Testis (tissue), 3 donors: ENCODE measurements around the gene QDPR. TPM values are rescaled to one million over a fixed set of nuclear protein-coding genes. Genes with fewer than 3 reads are reported as not detected.

Experiments used
- DNase-seq: peaks from one replicate; pipeline ENCODE4 v3.0.0-alpha.2; 2019
- H3K27ac ChIP-seq, 2 donors: fragments of 200-600 bp; sonication (generic); one replicate each; pipeline ENCODE4 v1.5.1; 2019
- H3K27me3 ChIP-seq: fragments of 200-600 bp; sonication (generic); one replicate; pipeline ENCODE4 v1.5.1; 2019
- H3K36me3 ChIP-seq: fragments of 200-600 bp; sonication (generic); one replicate; pipeline ENCODE4 v1.5.1; 2017; ENCODE audit warnings: low read depth; ENCODE audit errors: missing control alignments
- H3K4me1 ChIP-seq: fragments of 200-600 bp; sonication (generic); one replicate; pipeline ENCODE4 v1.5.1; 2019
- H3K4me3 ChIP-seq, 2 donors: fragments of 200-600 bp; sonication (generic); one replicate each; pipeline ENCODE4 v1.5.1; 2017 to 2019
- H3K9me3 ChIP-seq: fragments of 200-600 bp; sonication (generic); one replicate; pipeline ENCODE4 v1.5.1; 2017
- POLR2A ChIP-seq: fragments of 450-650 bp; IDR thresholded peaks from one replicate; pipeline ENCODE4 v1.6.1; 2017; ENCODE audit warnings: antibody characterized with exemption, mild to moderate bottlenecking, moderate library complexity
- WGBS, 2 donors: methylation state at CpG; one replicate each; pipeline ENCODE4 v1.1.5; 2018; 5-methylcytosine and 5-hydroxymethylcytosine counted together
- intact Hi-C: fragments of 100-400 bp; cut with DNase I; formaldehyde crosslinking; loops from one replicate; pipeline ENCODE4 v1.15.1; 2023; ENCODE audit warnings: low total_unique reads
- polyA plus RNA-seq: library from polyadenylated mRNA; stranded (reverse); fragments of 350-450 nt; fragmentation: Illumina TruSeq; extraction: RNeasy Lipid Tissue Mini Kit (QIAGEN cat#74804); gene quantifications from one replicate; pipeline ENCODE4 v1.2.3, GENCODE V29; 2014; ENCODE audit warnings: low read depth, low replicate concordance; ENCODE audit not compliant: insufficient read depth
- total RNA-seq, 2 donors: library from RNA; depleted of rRNA; stranded (reverse); fragments of >200 nt; gene quantifications; one replicate each; pipeline ENCODE4 v1.2.3, GENCODE V29; 2016
- TF ChIP-seq, protein P1 (sequence below), 3 experiments: fragments of 450-650 bp in 2 of 3; fragments of 200-600 bp in 1 of 3; sonication (generic) in 1 of 3; IDR thresholded peaks; one replicate each; pipeline ENCODE4 v1.5.1; 2016 to 2019; ENCODE audit warnings: antibody characterized with exemption in 3 of 3, mild to moderate bottlenecking in 2 of 3, moderate library complexity in 1 of 3

QDPR gene
- total and polyA plus RNA-seq, 3 donors from 2014 or later, result 15.9 to 31.7 (median 20.7) TPM

DNA sequence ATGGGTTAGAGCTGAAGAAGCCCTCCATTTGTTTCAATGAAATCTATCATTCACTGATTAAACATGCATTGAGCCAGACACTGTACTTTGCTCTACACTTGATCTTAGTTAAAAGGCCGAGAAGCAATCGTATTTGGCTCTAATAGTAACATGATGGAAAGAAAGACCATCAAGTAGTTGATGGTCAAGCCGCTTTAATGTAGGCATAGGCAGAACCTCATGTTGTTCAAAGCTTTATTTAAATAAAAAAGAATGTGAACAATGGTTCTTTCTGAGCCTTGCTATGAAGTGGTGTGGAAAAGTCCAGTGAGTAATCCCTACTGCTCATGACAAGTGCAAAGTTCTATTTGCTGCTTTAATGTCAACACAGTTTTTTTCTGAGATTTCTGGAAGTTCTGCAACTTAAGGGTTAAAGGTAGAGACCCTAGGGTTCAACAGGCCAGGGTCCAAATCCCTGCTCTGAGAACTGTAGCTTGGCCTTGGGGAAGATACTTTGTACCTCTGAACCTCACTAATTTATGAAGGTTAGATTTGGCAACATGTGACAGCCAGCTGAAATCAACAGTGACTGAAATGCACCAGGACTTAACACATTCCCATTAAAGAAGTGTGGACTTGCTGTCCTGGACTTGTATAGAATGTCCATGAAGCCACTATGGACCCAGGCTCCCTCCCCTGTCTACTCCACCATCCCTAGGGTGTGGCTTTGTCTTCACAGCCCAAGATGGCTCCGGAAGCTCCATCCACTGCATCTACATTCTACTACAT lies 47.2 kb upstream of the QDPR start:
- DNase-seq, result no peak
- WGBS, 2 donors, result 90 to 92% methylated on average over 4 of the region's 4 CpGs
- no peak overlapping the region for H3K27ac ChIP-seq
- no peak overlapping the region for H3K4me3 ChIP-seq
- no peak for TF ChIP-seq POLR2A
- TF ChIP-seq, protein P1, sequence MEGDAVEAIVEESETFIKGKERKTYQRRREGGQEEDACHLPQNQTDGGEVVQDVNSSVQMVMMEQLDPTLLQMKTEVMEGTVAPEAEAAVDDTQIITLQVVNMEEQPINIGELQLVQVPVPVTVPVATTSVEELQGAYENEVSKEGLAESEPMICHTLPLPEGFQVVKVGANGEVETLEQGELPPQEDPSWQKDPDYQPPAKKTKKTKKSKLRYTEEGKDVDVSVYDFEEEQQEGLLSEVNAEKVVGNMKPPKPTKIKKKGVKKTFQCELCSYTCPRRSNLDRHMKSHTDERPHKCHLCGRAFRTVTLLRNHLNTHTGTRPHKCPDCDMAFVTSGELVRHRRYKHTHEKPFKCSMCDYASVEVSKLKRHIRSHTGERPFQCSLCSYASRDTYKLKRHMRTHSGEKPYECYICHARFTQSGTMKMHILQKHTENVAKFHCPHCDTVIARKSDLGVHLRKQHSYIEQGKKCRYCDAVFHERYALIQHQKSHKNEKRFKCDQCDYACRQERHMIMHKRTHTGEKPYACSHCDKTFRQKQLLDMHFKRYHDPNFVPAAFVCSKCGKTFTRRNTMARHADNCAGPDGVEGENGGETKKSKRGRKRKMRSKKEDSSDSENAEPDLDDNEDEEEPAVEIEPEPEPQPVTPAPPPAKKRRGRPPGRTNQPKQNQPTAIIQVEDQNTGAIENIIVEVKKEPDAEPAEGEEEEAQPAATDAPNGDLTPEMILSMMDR (IDR thresholded peaks at IDR 0.05), result no peak
- H3K36me3 ChIP-seq, result no peaks in the 10 kb centered on the region
- no peaks in the 10 kb centered on the region for H3K9me3 ChIP-seq
- H3K27me3 ChIP-seq, result no peaks in the 10 kb centered on the region
- intact Hi-C loops, result no loop called here
- no peaks in the 10 kb centered on the region for H3K4me1 ChIP-seq

DNA sequence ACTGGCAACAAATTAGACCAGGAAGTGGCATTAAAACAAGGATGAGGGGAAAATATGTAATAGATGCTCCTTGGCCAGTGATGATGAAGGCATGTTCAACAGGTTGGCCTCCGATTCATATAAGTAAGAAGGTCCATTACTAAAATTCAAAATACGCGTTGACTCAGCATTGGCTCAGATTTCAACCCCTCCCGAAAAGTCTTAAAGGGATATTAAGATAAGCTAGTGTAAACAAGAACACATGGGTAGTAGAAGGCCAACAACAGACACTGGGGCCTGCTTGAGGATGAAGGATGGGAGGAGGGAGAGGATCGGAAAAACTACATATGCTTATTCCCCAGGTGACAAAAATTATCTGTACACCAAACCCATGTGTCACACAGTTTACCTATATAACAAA lies 46.0 kb upstream of the QDPR start:
- H3K27me3 ChIP-seq, result no peaks in the 10 kb centered on the region
- H3K27ac ChIP-seq, result no peak overlapping the region
- no peaks in the 10 kb centered on the region for H3K36me3 ChIP-seq
- H3K9me3 ChIP-seq, result no peaks in the 10 kb centered on the region
- intact Hi-C loops, result no loop called here
- 82 to 85% methylated on average over 5 of the region's 5 CpGs for WGBS, 2 donors
- TF ChIP-seq, protein P1 (IDR thresholded peaks at IDR 0.05), result no peak
- no peak for TF ChIP-seq POLR2A
- no peak for DNase-seq
- no peak overlapping the region for H3K4me3 ChIP-seq
- no peaks in the 10 kb centered on the region for H3K4me1 ChIP-seq

DNA sequence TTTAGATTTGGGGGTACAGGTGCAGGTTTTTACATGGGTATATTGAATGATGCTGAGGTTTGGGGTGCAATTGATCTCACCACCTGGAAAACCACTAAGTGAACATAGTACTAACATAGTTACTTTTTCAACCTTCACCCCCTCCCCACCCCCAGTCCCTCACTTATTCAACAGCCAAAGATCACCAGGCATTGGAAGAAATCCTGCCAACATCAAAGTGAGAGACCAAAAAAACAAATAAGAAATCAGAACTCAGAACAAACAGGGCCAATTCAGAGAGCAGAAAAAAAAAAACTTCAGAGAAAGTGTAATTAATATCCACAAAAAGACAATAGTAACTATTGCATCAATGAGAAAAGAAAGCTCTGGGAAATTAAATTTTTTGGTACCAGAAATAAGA lies 44.6 kb upstream of the QDPR start:
- H3K27ac ChIP-seq, result no peak overlapping the region
- no peak for DNase-seq
- H3K9me3 ChIP-seq, result no peaks in the 10 kb centered on the region
- H3K36me3 ChIP-seq, result no peaks in the 10 kb centered on the region
- TF ChIP-seq, protein P1 (IDR thresholded peaks at IDR 0.05), result no peak
- TF ChIP-seq POLR2A, result no peak
- no peaks in the 10 kb centered on the region for H3K4me1 ChIP-seq
- H3K27me3 ChIP-seq, result no peaks in the 10 kb centered on the region
- no peak overlapping the region for H3K4me3 ChIP-seq
- intact Hi-C loops, result no loop called here

DNA sequence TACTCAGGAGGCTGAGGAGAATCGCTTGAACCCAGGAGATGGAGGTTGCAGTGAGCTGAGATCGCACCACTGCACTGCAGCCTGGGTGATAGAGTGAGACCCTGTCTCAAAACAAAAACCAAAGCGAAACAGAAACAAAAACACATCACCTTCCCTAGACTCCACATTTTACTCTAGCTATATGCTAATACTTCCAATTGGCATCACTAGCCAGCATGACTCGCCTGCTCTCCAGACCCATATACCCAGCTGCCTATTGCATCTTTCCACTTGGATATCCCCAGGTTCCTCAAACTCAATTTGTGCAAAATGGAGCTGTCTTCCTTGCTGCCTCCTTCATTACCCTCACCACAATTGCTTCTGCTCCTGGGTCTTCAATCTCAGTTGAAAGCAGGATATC lies 42.7 kb upstream of the QDPR start:
- intact Hi-C loops, result no loop called here
- WGBS, 2 donors, result 69 to 81% methylated on average over 4 of the region's 4 CpGs
- Histone ChIP-seq H3K27ac (no peak overlapping the region), H3K36me3 (no peaks in the 10 kb centered on the region), H3K27me3 (no peaks in the 10 kb centered on the region), H3K9me3 (no peaks in the 10 kb centered on the region), H3K4me1 (no peaks in the 10 kb centered on the region), H3K4me3 (no peak overlapping the region)
- no peak for DNase-seq
- TF ChIP-seq POLR2A, result no peak
- TF ChIP-seq, protein P1 (IDR thresholded peaks at IDR 0.05), result no peak

DNA sequence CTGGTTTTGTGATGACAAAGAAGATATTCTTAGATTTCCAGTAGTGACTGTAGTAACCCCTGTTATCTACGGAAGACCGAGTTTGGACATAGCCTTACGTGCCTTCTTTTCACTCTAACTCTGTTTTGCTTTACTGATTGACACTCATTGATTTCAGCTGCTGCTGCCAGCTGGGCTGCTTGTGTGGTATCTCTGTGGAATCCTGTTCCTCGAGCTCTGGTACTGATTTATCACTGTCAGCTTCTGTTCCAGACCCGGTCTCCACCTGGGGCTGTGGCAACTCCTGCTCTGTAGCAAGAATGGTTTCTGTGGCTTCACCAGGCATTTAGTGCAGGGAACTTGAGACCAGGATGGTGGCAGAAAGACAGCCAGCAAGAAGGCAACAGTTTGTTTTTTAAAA lies 40.5 kb upstream of the QDPR start:
- DNase-seq, result no peak
- no peak overlapping the region for H3K4me3 ChIP-seq
- no peaks in the 10 kb centered on the region for H3K4me1 ChIP-seq
- no peaks in the 10 kb centered on the region for H3K9me3 ChIP-seq
- intact Hi-C loops, result no loop called here
- WGBS, 2 donors, result 53 to 59% methylated on average over 5 of the region's 5 CpGs
- no peaks in the 10 kb centered on the region for H3K27me3 ChIP-seq
- H3K36me3 ChIP-seq, result no peaks in the 10 kb centered on the region
- H3K27ac ChIP-seq, result no peak overlapping the region
- TF ChIP-seq, protein P1 (IDR thresholded peaks at IDR 0.05), result no peak
- no peak for TF ChIP-seq POLR2A
